HG02759 (cell line): ENCODE data around the gene GALNT5.

Experiments used
- ATAC-seq: cut with Tn5 transposase; IDR thresholded peaks from one replicate; pipeline ENCODE4 v1.9.1; 2021; ENCODE audit warnings: mild to moderate bottlenecking, moderate library complexity; ENCODE audit not compliant: unreplicated experiment

Gene GALNT5

GRCh38 chr2:157362627-157363026 is 105.1 kb downstream of the GALNT5 start:
- ATAC-seq, result no peak

- peak; percentile 69 for ATAC-seq
Observed at GRCh38 chr2:157363612-157364101, 106.2 kb downstream of the GALNT5 start.
